HG03558 (cell line): ENCODE data around the gene LCA5L.

Source experiments
- ATAC-seq: cut with Tn5 transposase; IDR thresholded peaks from one replicate; pipeline ENCODE4 v1.9.1; 2021; ENCODE audit warnings: moderate number of reproducible peaks; ENCODE audit not compliant: unreplicated experiment; ENCODE audit errors: extremely low read depth

LCA5L gene

DNA sequence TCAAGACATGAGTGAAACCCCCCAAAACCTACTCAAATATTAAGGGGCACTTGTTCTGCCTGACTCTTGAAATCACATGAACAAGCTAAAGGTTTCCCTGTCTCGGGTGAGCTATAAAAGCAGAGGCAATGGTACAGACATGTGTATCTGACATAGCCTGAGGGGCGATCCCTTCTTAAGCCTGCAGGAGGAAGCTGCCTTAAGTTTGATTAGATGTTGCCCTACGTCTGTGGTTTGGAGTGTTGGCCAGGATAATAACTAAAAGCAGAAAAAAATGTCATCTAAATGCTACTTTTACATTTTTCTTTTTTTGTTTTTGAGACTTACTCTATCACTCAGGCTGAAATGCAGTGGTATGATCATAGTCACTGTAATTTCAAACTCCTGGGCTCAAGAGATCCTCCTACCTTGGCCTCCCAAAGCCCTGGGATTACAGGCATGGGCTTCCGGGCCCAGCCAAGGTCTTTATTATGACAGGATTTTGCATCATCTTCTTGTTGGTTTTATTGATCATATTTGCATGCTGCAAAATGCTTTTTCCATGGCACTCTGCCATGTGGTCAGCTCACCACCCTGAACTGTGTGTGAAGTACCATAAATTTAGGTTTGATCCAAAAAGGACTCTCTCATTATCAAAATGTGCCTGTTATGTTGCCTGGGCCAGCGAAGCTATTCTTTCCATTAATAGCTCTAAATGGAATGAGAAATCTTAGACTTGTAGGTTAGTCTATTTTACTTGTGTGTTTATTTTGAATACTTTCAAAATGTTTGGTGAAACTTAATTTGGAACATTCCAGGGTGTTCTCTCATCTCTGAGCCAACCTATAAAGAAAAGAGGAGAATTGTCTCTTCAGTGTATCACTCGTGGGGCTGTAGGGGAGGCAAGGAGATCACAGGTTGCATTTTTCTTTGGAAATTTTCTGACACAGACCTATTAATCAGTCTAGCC, 81.7 kb downstream of the LCA5L start:
- no peak for ATAC-seq

DNA sequence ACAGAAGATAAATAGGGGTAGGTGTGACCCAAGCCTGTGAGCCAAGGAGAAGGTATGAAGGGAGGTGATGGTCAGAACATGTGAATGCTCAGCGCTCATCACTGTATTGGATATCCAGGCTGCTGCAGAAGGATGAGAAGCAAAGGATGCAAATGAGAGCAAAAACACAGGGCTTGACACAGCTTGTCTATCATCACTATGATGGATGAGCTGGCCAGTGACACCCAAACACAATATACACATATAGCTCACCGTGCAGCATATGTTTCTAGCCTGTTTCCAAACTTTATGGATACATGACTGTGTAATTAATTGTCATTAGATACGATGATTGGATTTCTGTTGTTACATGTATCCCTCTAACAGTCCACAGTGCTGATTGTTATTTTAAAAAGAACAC, 82.8 kb downstream of the LCA5L start:
- ATAC-seq: no peak

GRCh38 chr21:39359382-39359781, 86.2 kb downstream of the LCA5L start:
- ATAC-seq: no peak
